DOHH2 (cell line): ENCODE data around the gene PCF11.

Experiments used
- H3F3A ChIP-seq: fragments of 200-600 bp; sonication (generic), shearing (Covaris generic); 2 replicates; pipeline ENCODE4 v1.6.0; 2016; ENCODE audit warnings: antibody characterized with exemption, mild to moderate bottlenecking; ENCODE audit not compliant: control insufficient read depth, insufficient read depth
- H3K27ac ChIP-seq: fragments of 200-600 bp; sonication (generic); 2 replicates; pipeline ENCODE4 v1.5.1; 2014; ENCODE audit warnings: low read depth, mild to moderate bottlenecking, low read length, moderate library complexity
- H3K27me3 ChIP-seq: fragments of 200-600 bp; sonication (generic); 2 replicates; pipeline ENCODE4 v1.6.1; 2014; ENCODE audit warnings: mild to moderate bottlenecking, low read length, mixed read lengths; ENCODE audit not compliant: control insufficient read depth
- H3K36me3 ChIP-seq: fragments of 200-600 bp; sonication (generic); 2 replicates; pipeline ENCODE4 v1.6.1; 2014; ENCODE audit warnings: mild to moderate bottlenecking, low read length, moderate library complexity, mixed read lengths; ENCODE audit not compliant: control insufficient read depth
- H3K4me1 ChIP-seq: fragments of 200-600 bp; sonication (generic); 2 replicates; pipeline ENCODE4 v1.6.1; 2014; ENCODE audit warnings: mild to moderate bottlenecking, low read length, mixed read lengths; ENCODE audit not compliant: control insufficient read depth
- H3K4me2 ChIP-seq: fragments of 200-600 bp; sonication (generic); 2 replicates; pipeline ENCODE4 v1.6.0; 2014; ENCODE audit warnings: mild to moderate bottlenecking, low read length, moderate library complexity
- H3K4me3 ChIP-seq: fragments of 200-600 bp; sonication (generic); 2 replicates; pipeline ENCODE4 v1.5.1; 2014; ENCODE audit warnings: mild to moderate bottlenecking, low read length, mixed read lengths
- H3K79me2 ChIP-seq: fragments of 200-600 bp; sonication (generic); 2 replicates; pipeline ENCODE4 v1.6.1; 2014; ENCODE audit warnings: mild to moderate bottlenecking, low read length, mixed read lengths; ENCODE audit not compliant: control insufficient read depth
- H3K9me2 ChIP-seq: fragments of 200-600 bp; sonication (generic); replicated peaks from 2 replicates; pipeline ENCODE4 v1.6.1; 2014; ENCODE audit warnings: mild to moderate bottlenecking, low read length, mixed read lengths; ENCODE audit not compliant: control insufficient read depth
- H3K9me3 ChIP-seq: fragments of 200-600 bp; sonication (generic); 2 replicates; pipeline ENCODE4 v1.6.1; 2014; ENCODE audit warnings: antibody characterized with exemption, low read length, mixed read lengths; ENCODE audit not compliant: control insufficient read depth, insufficient read depth
- H4K20me1 ChIP-seq: fragments of 200-600 bp; sonication (generic); 2 replicates; pipeline ENCODE4 v1.6.0; 2014; ENCODE audit warnings: low read depth, mild to moderate bottlenecking, antibody characterized with exemption, low read length, moderate library complexity; ENCODE audit not compliant: control insufficient read depth, insufficient read depth
- EZH2phosphoT487 ChIP-seq: fragments of 200-600 bp; sonication (generic); IDR thresholded peaks from 2 replicates; pipeline ENCODE4 v1.6.1; 2017; ENCODE audit warnings: borderline replicate concordance, mild to moderate bottlenecking, antibody characterized with exemption, low read length, moderate library complexity, mixed read lengths
- TF ChIP-seq, protein P1 (sequence below): fragments of 200-600 bp; sonication (generic); IDR thresholded peaks from one replicate; pipeline ENCODE4 v1.5.1; 2014; ENCODE audit warnings: antibody characterized with exemption, mild to moderate bottlenecking, low read depth, low read length; ENCODE audit not compliant: poor library complexity, severe bottlenecking

The PCF11 gene

DNA sequence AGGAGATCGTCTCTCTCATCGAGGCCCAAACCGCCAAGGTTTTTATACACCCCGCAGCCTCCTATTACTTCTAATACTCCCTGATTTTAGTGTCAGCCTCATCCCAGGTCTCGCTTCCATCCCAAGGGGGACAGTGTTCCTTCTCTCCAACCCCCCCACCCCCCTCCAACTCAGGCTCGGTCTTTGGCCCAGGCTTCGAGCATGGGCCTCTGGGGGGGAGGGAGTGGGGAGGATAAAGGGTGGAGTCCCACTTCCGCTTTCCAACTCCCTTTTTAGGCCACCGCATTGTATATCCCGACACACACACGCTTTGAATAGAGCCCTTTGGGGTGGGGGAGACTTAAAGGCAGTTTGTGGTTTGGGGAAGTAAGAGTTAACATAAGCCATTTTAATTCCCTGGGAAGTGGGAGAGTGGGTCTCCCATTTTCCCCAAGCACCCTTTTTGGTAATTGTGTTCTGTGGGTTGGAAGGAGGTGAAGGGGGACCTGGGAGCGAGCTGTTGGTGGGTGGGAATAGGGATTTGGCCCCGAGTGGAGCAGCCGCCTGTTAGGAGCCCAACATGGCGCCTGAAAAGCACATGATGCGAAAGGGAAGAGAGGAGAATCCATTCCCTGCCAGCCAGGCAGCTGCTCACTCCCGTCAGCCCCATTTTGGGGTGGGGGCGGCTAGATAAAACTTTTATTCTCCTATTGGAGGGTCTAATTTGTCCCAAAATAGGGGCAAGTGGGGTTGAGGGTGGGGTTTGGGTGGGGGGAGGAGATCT lies 844 bp downstream of the PCF11 start:
- peaks cover 32% of the 10 kb centered on the region for H4K20me1 ChIP-seq
- peak overlapping the region; percentile 89 for H3K4me3 ChIP-seq
- H3K36me3 ChIP-seq, result peaks cover 58% of the 10 kb centered on the region
- H3K4me1 ChIP-seq, result peaks cover 59% of the 10 kb centered on the region
- no peaks in the 10 kb centered on the region; the same call in none of the 2 replicates for H3F3A ChIP-seq
- TF ChIP-seq EZH2phosphoT487, result no peak
- TF ChIP-seq, protein P1, sequence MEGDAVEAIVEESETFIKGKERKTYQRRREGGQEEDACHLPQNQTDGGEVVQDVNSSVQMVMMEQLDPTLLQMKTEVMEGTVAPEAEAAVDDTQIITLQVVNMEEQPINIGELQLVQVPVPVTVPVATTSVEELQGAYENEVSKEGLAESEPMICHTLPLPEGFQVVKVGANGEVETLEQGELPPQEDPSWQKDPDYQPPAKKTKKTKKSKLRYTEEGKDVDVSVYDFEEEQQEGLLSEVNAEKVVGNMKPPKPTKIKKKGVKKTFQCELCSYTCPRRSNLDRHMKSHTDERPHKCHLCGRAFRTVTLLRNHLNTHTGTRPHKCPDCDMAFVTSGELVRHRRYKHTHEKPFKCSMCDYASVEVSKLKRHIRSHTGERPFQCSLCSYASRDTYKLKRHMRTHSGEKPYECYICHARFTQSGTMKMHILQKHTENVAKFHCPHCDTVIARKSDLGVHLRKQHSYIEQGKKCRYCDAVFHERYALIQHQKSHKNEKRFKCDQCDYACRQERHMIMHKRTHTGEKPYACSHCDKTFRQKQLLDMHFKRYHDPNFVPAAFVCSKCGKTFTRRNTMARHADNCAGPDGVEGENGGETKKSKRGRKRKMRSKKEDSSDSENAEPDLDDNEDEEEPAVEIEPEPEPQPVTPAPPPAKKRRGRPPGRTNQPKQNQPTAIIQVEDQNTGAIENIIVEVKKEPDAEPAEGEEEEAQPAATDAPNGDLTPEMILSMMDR, result no peak
- H3K9me3 ChIP-seq, result no peaks in the 10 kb centered on the region
- peak overlapping the region; percentile 83 for H3K27ac ChIP-seq
- H3K9me2 ChIP-seq, result no peaks in the 10 kb centered on the region
- peaks cover 66% of the 10 kb centered on the region for H3K79me2 ChIP-seq
- peak overlapping the region; percentile 88 for H3K4me2 ChIP-seq
- no peaks in the 10 kb centered on the region for H3K27me3 ChIP-seq

- Histone ChIP-seq H3K27ac (peak overlapping the region; percentile 83), H3F3A (no peaks in the 10 kb centered on the region; the same call in 1 of the 2 replicates), H3K79me2 (peaks cover 72% of the 10 kb centered on the region), H3K36me3 (peaks cover 64% of the 10 kb centered on the region), H3K27me3 (no peaks in the 10 kb centered on the region), H3K9me3 (no peaks in the 10 kb centered on the region), H3K4me1 (peaks cover 56% of the 10 kb centered on the region), H4K20me1 (peaks cover 32% of the 10 kb centered on the region), H3K9me2 (no peaks in the 10 kb centered on the region), H3K4me2 (peak overlapping the region; percentile 88), H3K4me3 (peak overlapping the region; percentile 89)
- TF ChIP-seq, protein P1, result no peak
- no peak for TF ChIP-seq EZH2phosphoT487
These were observed 1.4 kb downstream of the PCF11 start for GRCh38 chr11:83158357-83158786.

GRCh38 chr11:83158965-83159901 lies 2.3 kb downstream of the PCF11 start:
- Histone ChIP-seq H3K36me3 (peaks cover 72% of the 10 kb centered on the region), H3K4me2 (peak overlapping the region; percentile 88), H3K27me3 (no peaks in the 10 kb centered on the region), H4K20me1 (peaks cover 32% of the 10 kb centered on the region), H3K4me3 (peak overlapping the region; percentile 89), H3F3A (no peaks in the 10 kb centered on the region; the same call in 1 of the 2 replicates), H3K4me1 (peaks cover 50% of the 10 kb centered on the region), H3K9me2 (no peaks in the 10 kb centered on the region), H3K9me3 (no peaks in the 10 kb centered on the region), H3K27ac (peak overlapping the region; percentile 83; the same call in 1 of the 2 replicates), H3K79me2 (peaks cover 81% of the 10 kb centered on the region)
- no peak for TF ChIP-seq EZH2phosphoT487
- TF ChIP-seq, protein P1, result no peak
